ENCODE measurements around the gene SEPHS2.
"Not testable (repeated sequence)": the region's sequence is repeated elsewhere in the genome, so short reads cannot be mapped to it uniquely, and the experiment has no call there.

The SEPHS2 gene

DNA sequence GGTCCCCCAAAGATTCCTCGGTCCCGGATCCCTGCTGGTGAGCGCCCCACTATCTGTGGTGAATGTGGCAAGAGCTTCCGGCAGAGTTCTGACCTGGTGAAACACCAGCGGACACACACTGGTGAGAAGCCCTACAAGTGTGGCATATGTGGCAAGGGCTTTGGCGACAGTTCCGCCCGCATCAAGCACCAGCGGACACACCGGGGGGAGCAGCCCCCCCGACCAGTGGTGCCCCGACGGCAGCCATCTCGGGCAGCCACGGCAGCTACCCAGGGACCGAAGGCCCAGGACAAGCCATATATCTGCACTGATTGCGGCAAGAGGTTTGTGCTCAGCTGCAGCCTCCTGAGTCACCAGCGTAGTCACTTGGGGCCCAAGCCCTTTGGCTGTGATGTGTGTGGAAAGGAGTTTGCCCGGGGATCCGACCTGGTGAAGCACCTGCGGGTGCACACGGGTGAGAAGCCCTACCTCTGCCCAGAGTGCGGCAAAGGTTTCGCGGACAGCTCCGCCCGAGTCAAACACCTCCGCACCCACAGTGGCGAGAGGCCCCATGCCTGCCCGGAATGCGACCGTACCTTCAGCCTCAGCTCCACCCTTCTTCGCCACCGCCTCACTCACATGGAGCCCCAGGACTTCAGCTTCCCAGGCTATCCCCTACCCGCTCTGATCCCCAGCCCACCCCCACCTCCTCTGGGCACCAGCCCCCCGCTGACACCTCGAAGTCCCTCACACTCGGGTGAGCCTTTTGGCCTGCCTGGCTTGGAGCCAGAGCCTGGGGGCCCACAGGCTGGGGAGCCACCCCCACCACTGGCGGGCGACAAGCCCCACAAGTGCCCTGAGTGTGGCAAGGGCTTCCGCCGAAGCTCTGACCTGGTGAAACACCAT is 47.7 kb downstream of the SEPHS2 start:
- DNase-seq = no peak

DNA sequence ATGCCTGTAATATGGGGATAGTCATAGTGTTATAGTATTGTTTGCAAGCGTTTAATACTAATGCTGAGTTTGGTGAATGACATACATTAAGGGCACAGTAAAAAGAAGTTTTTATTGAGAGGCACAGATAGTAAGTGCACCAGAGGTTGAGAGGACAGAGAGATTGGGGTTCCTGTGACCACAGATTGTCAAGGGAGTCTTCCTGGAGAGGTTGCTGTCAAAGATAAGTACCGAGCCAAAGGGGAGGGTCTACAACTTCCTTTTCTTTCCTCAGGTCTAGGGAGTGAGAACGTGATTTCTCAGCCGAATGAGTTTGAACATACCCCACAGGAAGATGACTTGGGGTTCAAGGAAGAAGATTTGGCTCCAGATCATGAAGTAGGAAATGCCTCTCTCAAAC is 48.6 kb downstream of the SEPHS2 start:
- no peak for DNase-seq

DNA sequence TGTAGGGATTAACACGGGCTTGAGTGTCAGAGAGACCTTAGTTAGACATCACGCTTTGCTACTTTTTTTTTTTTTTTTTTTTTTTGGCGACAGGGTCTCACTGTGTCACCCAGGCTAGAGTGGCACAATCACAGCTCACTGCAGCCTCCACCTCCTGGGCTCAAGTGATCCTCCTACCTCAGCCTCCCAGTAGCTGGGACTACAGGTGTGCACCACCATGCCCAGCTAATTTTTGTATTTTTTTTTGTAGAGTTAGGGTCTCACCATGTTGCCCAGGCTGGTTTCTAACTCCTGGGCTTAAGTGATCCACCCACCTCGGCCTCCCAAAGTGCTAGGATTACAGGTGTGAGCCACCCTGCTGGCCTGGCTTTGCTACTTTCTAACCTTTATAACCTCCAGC is 49.0 kb downstream of the SEPHS2 start:
- DNase-seq = not testable (repeated sequence)

DNA sequence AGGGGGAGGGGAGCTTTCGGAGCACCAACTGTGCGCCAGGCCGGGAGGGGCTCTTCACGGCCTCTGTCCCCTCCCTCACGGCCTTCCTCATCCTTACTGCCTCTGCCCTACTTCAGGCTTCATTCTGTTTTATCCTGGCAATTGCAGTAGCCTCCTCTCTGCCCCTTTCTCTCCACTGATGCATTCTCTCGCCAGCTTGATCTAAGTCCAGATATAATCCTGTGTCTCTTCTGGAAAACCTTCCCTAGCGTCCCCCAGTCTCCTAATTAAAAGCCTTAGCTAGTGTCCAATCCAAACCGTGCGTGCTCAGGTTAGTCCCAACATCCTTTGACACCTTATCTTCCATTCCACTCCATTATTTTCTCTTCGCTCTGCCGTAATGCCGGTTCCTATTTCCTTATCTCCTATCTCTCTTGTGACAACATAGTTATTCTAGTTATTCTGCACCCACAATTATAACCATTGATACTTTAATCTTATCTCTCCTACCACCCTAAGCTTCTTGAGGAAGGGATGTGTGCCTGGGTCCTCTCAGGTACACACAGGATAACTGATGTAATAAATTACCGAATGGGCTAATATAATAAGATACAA is 49.6 kb downstream of the SEPHS2 start:
- no peak for DNase-seq

DNA sequence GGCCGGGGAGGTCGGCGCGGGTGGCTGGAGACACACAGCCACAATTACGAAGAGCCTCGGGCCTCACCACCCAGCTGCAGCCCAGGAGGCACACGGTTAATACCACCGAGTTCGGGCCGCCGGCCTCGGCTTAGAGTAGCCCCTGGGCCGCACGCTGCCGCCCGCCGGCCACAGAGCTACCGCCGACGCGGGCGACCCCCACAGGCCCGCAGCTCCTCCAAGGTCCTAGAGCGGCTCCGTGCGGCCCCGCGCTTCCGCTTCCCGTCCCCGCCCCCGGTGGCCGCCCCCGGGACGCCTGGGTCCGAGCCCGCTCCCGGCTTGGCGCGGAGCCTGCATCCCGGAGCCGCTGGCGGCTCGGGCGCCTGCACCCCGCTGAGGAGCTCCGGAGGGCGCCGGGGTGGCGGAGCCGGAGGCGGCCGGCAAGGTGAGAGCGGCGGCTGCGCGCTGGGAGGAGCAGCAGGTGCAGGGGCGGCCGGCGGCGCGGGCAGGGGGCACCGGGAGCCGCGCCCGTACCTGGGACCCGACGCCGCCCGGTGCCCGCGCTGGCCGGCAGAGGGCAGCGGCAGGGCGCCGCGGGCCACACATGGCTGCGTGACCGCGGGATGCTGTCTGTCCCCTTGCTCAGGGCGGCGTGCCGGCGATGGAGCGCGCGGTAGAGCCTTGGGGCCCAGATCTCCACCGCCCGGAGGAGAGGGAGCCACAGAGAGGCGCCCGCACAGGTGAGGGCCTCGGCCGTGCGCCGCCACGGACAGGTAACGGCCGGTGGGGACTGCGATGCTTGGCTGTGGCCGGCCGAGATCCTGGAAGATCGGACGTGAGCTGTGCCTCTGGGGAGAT is 50.3 kb downstream of the SEPHS2 start, which contains the start of gene ZNF48:
Gene ZNF48, plus strand, starts transcription at position 266 of the 837 bp plus-strand sequence. Its CDS starts 375 bp downstream, at position 641.
- peak; percentile 89 for DNase-seq

DNA sequence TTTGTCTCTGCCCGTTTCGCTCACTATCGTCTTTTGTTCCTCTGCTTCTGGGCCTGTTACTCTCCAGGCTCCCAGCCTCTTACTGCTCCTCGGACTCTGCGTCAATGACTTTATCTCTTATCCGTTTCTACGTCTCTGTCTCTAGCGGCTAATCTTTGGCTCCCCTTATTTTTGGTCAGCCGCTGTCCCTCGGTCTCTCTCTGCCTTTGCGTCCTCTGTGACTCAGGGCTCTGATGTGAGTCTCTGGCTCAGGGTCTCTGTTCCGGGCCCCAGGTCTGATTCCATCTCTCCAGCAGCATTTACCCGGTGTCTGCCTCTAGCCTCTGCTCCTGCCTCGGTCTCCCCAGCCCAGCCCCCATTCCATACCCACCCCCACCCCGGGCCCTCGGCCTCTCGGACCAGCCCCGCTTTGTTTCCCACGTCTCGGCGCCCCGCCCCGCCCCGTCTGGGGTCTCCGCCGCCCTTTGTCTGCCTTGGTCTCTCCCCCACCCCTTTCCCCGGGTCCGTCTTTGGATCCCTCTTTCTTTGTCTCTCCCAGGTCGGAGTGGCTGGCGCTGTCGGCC is 51.0 kb downstream of the SEPHS2 start:
- no peak for DNase-seq
